Transverse colon (tissue), 4 donors: Measurements from ENCODE around the gene SVIL.

ENCODE experiments used
- CTCF ChIP-seq, 5 experiments: fragments of 200-600 bp in 3 of 5; fragments of 450-650 bp in 2 of 5; sonication (generic) in 3 of 5; IDR thresholded peaks; 1 replicate in 2 of 5; 2 replicates in 3 of 5; pipeline ENCODE4 v1.5.1; 2016 to 2017; ENCODE audit warnings: antibody characterized with exemption in 5 of 5, inconsistent platforms in 3 of 5, mild to moderate bottlenecking in 2 of 5, moderate library complexity in 1 of 5
- EP300 ChIP-seq: sonication (generic); formaldehyde crosslinking; IDR thresholded peaks from one replicate; pipeline ENCODE4 v1.6.1; 2017; ENCODE audit warnings: antibody characterized with exemption, low read depth
- POLR2A ChIP-seq: fragments of 450-650 bp; IDR thresholded peaks from one replicate; pipeline ENCODE4 v1.6.1; 2016; ENCODE audit warnings: antibody characterized with exemption, mild to moderate bottlenecking, moderate library complexity
- POLR2AphosphoS5 ChIP-seq, 3 donors: sonication (generic); formaldehyde crosslinking; IDR thresholded peaks; one replicate each; pipeline ENCODE4 v1.6.1; 2016; ENCODE audit warnings: antibody characterized with exemption in 3 of 3

DNA sequence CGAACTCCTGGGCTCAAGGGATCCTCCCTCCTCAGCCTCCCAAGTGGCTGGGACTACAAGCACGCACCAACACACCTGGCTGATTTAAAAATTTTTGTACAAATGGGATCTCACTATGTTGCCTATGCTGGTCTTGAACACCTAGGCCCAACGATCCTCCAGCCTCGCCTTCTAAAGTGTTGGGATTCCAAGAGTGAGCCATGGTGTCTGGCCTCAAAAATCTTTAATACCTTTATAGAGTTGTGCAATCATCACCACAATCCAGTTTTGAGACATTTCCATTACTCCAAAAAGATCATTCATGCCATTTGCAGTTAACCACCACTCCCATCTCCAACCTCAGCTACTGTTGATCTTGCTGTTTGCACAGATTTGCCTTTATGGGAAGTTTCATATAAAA is 180.5 kb downstream of the SVIL start:
- TF ChIP-seq EP300: no peak
- no peak for TF ChIP-seq CTCF (IDR thresholded peaks at IDR 0.05)
- TF ChIP-seq POLR2AphosphoS5 (IDR thresholded peaks at IDR 0.05): no peak
- TF ChIP-seq POLR2A: no peak
